Retinal pigment epithelial cell (primary cell): Measurements from ENCODE around the gene GPC2.
"Not testable (repeated sequence)": the region's sequence is repeated elsewhere in the genome, so short reads cannot be mapped to it uniquely, and the experiment has no call there.

Experiments used
- DNase-seq: peaks from one replicate; pipeline ENCODE4 v3.0.0-alpha.2; 2010; ENCODE audit warnings: low read depth
- H3K4me3 ChIP-seq: 2 replicates; pipeline ENCODE4 v1.5.1; 2011; ENCODE audit warnings: mild to moderate bottlenecking, low read length, control low read depth, moderate library complexity
- TF ChIP-seq, protein P1 (sequence below): conservative IDR thresholded peaks from 2 replicates; pipeline ENCODE4 v1.5.1; 2011; ENCODE audit warnings: low read depth, low read length, control low read depth, inconsistent platforms

Gene GPC2, protein sequence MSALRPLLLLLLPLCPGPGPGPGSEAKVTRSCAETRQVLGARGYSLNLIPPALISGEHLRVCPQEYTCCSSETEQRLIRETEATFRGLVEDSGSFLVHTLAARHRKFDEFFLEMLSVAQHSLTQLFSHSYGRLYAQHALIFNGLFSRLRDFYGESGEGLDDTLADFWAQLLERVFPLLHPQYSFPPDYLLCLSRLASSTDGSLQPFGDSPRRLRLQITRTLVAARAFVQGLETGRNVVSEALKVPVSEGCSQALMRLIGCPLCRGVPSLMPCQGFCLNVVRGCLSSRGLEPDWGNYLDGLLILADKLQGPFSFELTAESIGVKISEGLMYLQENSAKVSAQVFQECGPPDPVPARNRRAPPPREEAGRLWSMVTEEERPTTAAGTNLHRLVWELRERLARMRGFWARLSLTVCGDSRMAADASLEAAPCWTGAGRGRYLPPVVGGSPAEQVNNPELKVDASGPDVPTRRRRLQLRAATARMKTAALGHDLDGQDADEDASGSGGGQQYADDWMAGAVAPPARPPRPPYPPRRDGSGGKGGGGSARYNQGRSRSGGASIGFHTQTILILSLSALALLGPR

GRCh38 chr7:100177045-100178001 lies at the start of gene GPC2, which contains the start of gene STAG3:
Gene GPC2, minus strand, starts transcription at chr7:100177381. Its CDS starts 182 bp downstream, at chr7:100177199.
Gene STAG3, plus strand, starts transcription at chr7:100177918. Its CDS starts 2,639 bp downstream, at chr7:100180557.
- TF ChIP-seq, protein P1, sequence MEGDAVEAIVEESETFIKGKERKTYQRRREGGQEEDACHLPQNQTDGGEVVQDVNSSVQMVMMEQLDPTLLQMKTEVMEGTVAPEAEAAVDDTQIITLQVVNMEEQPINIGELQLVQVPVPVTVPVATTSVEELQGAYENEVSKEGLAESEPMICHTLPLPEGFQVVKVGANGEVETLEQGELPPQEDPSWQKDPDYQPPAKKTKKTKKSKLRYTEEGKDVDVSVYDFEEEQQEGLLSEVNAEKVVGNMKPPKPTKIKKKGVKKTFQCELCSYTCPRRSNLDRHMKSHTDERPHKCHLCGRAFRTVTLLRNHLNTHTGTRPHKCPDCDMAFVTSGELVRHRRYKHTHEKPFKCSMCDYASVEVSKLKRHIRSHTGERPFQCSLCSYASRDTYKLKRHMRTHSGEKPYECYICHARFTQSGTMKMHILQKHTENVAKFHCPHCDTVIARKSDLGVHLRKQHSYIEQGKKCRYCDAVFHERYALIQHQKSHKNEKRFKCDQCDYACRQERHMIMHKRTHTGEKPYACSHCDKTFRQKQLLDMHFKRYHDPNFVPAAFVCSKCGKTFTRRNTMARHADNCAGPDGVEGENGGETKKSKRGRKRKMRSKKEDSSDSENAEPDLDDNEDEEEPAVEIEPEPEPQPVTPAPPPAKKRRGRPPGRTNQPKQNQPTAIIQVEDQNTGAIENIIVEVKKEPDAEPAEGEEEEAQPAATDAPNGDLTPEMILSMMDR, result no peak
- peak; percentile 84 for DNase-seq
- peak within 1 kb of the TSS; percentile 94 for H3K4me3 ChIP-seq

DNA sequence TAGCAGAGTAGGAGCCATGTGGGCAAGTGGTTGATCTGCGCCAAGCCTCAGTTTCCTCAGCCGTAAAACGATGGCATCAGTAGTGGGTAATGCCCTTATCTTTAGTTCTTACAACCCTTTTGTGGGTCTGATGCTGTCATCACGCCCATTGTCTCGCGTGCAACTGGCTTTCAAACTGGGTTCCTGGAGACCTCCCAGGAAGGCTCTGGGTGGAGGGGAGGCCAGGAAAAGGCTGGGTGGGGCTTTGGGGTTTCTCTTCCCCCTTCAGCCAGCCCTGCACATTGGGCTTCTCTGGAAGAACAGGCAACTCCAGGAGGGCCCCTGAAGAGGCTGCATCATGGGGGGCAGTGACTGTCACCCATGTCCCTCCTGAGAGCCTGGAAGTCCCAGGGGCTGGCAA lies 47.7 kb upstream of the GPC2 start:
- not testable (repeated sequence) for H3K4me3 ChIP-seq, DNase-seq

- not testable (repeated sequence) for DNase-seq, H3K4me3 ChIP-seq
Measured at GRCh38 chr7:100223376-100223927, 46.3 kb upstream of the GPC2 start.

GRCh38 chr7:100222445-100223132 lies 45.4 kb upstream of the GPC2 start:
- DNase-seq, result no peak
- TF ChIP-seq, protein P1, result no peak
- H3K4me3 ChIP-seq, result no peak overlapping the region

GRCh38 chr7:100221767-100222444 lies 44.7 kb upstream of the GPC2 start:
- TF ChIP-seq, protein P1, result no peak
- DNase-seq, result no peak
- no peak overlapping the region for H3K4me3 ChIP-seq

- no peak for DNase-seq
- H3K4me3 ChIP-seq, result no peak overlapping the region
- TF ChIP-seq, protein P1, result no peak
Measured at GRCh38 chr7:100221231-100221718, 44.1 kb upstream of the GPC2 start.
